ENCODE measurements around the gene SH3RF3.

The SH3RF3 gene

GRCh38 chr2:109342930-109343329 lies 213.9 kb downstream of the SH3RF3 start:
- no peaks in the 10 kb centered on the region for H3K36me3 ChIP-seq (ENCODE audit: control insufficient read depth, insufficient read depth, low read length)
- no peak overlapping the region for H3K4me2 ChIP-seq (ENCODE audit: low read length)
- TF ChIP-seq CTCF (IDR thresholded peaks at IDR 0.05) = no peak
- no peak overlapping the region for H3K9ac ChIP-seq
- H3K27ac ChIP-seq = no peak overlapping the region
- no peaks in the 10 kb centered on the region for H3K79me2 ChIP-seq
- H3K4me3 ChIP-seq (ENCODE audit: low read depth, low read length) = no peak overlapping the region
- no peak overlapping the region for H2AFZ ChIP-seq
- H3K27me3 ChIP-seq (ENCODE audit: control insufficient read depth, insufficient read depth, low read length) = no peaks in the 10 kb centered on the region
- H3K9me3 ChIP-seq (ENCODE audit: control insufficient read depth, low read length) = no peaks in the 10 kb centered on the region
- H3K4me1 ChIP-seq = peaks cover 7% of the 10 kb centered on the region

GRCh38 chr2:109343460-109343859 lies 214.5 kb downstream of the SH3RF3 start:
- peaks cover 7% of the 10 kb centered on the region for H3K4me1 ChIP-seq
- no peak overlapping the region for H3K9ac ChIP-seq
- no peak overlapping the region for H3K4me2 ChIP-seq (ENCODE audit: low read length)
- H2AFZ ChIP-seq = no peak overlapping the region
- H3K36me3 ChIP-seq (ENCODE audit: control insufficient read depth, insufficient read depth, low read length) = no peaks in the 10 kb centered on the region
- H3K27ac ChIP-seq = no peak overlapping the region
- H3K79me2 ChIP-seq = no peaks in the 10 kb centered on the region
- no peaks in the 10 kb centered on the region for H3K27me3 ChIP-seq (ENCODE audit: control insufficient read depth, insufficient read depth, low read length)
- TF ChIP-seq CTCF (IDR thresholded peaks at IDR 0.05) = no peak
- no peaks in the 10 kb centered on the region for H3K9me3 ChIP-seq (ENCODE audit: control insufficient read depth, low read length)
- H3K4me3 ChIP-seq (ENCODE audit: low read depth, low read length) = no peak overlapping the region

GRCh38 chr2:109344270-109344805 lies 215.3 kb downstream of the SH3RF3 start:
- Histone ChIP-seq H3K27me3 (ENCODE audit: control insufficient read depth, insufficient read depth, low read length) (no peaks in the 10 kb centered on the region), H3K9ac (no peak overlapping the region), H3K36me3 (ENCODE audit: control insufficient read depth, insufficient read depth, low read length) (no peaks in the 10 kb centered on the region), H3K27ac (no peak overlapping the region), H3K9me3 (ENCODE audit: control insufficient read depth, low read length) (no peaks in the 10 kb centered on the region), H3K4me1 (peaks cover 7% of the 10 kb centered on the region), H3K4me3 (ENCODE audit: low read depth, low read length) (no peak overlapping the region), H3K4me2 (ENCODE audit: low read length) (no peak overlapping the region), H2AFZ (no peak overlapping the region), H3K79me2 (no peaks in the 10 kb centered on the region)
- no peak for TF ChIP-seq CTCF (IDR thresholded peaks at IDR 0.05)

GRCh38 chr2:109345091-109345490 lies 216.1 kb downstream of the SH3RF3 start:
- Histone ChIP-seq H3K36me3 (ENCODE audit: control insufficient read depth, insufficient read depth, low read length) (no peaks in the 10 kb centered on the region), H2AFZ (no peak overlapping the region), H3K4me3 (ENCODE audit: low read depth, low read length) (no peak overlapping the region), H3K79me2 (no peaks in the 10 kb centered on the region), H3K4me1 (peaks cover 2% of the 10 kb centered on the region), H3K9ac (no peak overlapping the region), H3K27me3 (ENCODE audit: control insufficient read depth, insufficient read depth, low read length) (no peaks in the 10 kb centered on the region), H3K9me3 (ENCODE audit: control insufficient read depth, low read length) (no peaks in the 10 kb centered on the region), H3K4me2 (ENCODE audit: low read length) (no peak overlapping the region), H3K27ac (no peak overlapping the region)
- TF ChIP-seq CTCF (IDR thresholded peaks at IDR 0.05) = no peak
